KOPT-K1 (cell line): Measurements from ENCODE around the gene KDM4C.
A peak's percentile ranks its signal among the peaks of the same experiment; 100 is the strongest.

Source experiments
- H3K27ac ChIP-seq: fragments of 200-600 bp; sonication (generic); 2 replicates; pipeline ENCODE4 v1.5.1; 2016; ENCODE audit warnings: antibody characterized with exemption, mild to moderate bottlenecking, low read depth, low read length; ENCODE audit not compliant: poor library complexity, severe bottlenecking
- H3K36me3 ChIP-seq: fragments of 200-600 bp; sonication (generic); 2 replicates; pipeline ENCODE4 v1.5.1; 2017; ENCODE audit warnings: antibody characterized with exemption, mild to moderate bottlenecking, low read length, moderate library complexity; ENCODE audit not compliant: insufficient read depth
- H3K9me3 ChIP-seq: fragments of 200-600 bp; sonication (generic); 2 replicates; pipeline ENCODE4 v1.5.1; 2017; ENCODE audit warnings: antibody characterized with exemption, low read length, mild to moderate bottlenecking; ENCODE audit not compliant: insufficient read depth, poor library complexity, severe bottlenecking

Gene KDM4C

GRCh38 chr9:7137571-7137970, 379.8 kb downstream of the KDM4C start:
- H3K9me3 ChIP-seq: no peaks in the 10 kb centered on the region
- H3K27ac ChIP-seq: no peak overlapping the region
- H3K36me3 ChIP-seq: 0 out of 2 replicates have a peak, but pooled peaks cover 9% of the 10 kb centered on the region

GRCh38 chr9:7139886-7140285, 382.1 kb downstream of the KDM4C start:
- Histone ChIP-seq H3K36me3 (0 out of 2 replicates have a peak, but pooled peaks cover 9% of the 10 kb centered on the region), H3K27ac (no peak overlapping the region), H3K9me3 (no peaks in the 10 kb centered on the region)

GRCh38 chr9:7140401-7140800, 382.6 kb downstream of the KDM4C start:
- Histone ChIP-seq H3K27ac (no peak overlapping the region), H3K9me3 (no peaks in the 10 kb centered on the region), H3K36me3 (0 out of 2 replicates have a peak, but pooled peaks cover 9% of the 10 kb centered on the region)

- H3K27ac ChIP-seq: no peak overlapping the region
- H3K9me3 ChIP-seq: peaks cover 6% of the 10 kb centered on the region
- H3K36me3 ChIP-seq: 0 out of 2 replicates have a peak, but pooled peaks cover 15% of the 10 kb centered on the region
Observed at GRCh38 chr9:7143645-7144200, 385.9 kb downstream of the KDM4C start.

- 0 out of 2 replicates have a peak, but pooled peaks cover 16% of the 10 kb centered on the region for H3K36me3 ChIP-seq
- H3K9me3 ChIP-seq: peaks cover 6% of the 10 kb centered on the region
- H3K27ac ChIP-seq: no peak overlapping the region
Observed at GRCh38 chr9:7144265-7145046, 386.7 kb downstream of the KDM4C start.

- H3K27ac ChIP-seq: no peak overlapping the region
- H3K36me3 ChIP-seq: 0 out of 2 replicates have a peak, but pooled peaks cover 16% of the 10 kb centered on the region
- H3K9me3 ChIP-seq: peaks cover 6% of the 10 kb centered on the region
Observed at GRCh38 chr9:7145361-7146069, 387.7 kb downstream of the KDM4C start.

GRCh38 chr9:7146582-7146981, 388.8 kb downstream of the KDM4C start:
- H3K27ac ChIP-seq: no peak overlapping the region
- H3K9me3 ChIP-seq: peaks cover 6% of the 10 kb centered on the region
- H3K36me3 ChIP-seq: 0 out of 2 replicates have a peak, but pooled peaks cover 16% of the 10 kb centered on the region

GRCh38 chr9:7147121-7148090, 389.6 kb downstream of the KDM4C start:
- Histone ChIP-seq H3K36me3 (0 out of 2 replicates have a peak, but pooled peaks cover 16% of the 10 kb centered on the region), H3K9me3 (peaks cover 6% of the 10 kb centered on the region), H3K27ac (no peak overlapping the region)

GRCh38 chr9:7148243-7148765, 390.5 kb downstream of the KDM4C start:
- H3K27ac ChIP-seq: no peak overlapping the region

GRCh38 chr9:7149258-7149657, 391.5 kb downstream of the KDM4C start:
- Histone ChIP-seq H3K9me3 (peaks cover 6% of the 10 kb centered on the region), H3K27ac (no peak overlapping the region), H3K36me3 (0 out of 2 replicates have a peak, but pooled peaks cover 16% of the 10 kb centered on the region)

More at GRCh38 chr9:7148243-7148765, 390.5 kb downstream of the KDM4C start:
- Histone ChIP-seq H3K36me3 (0 out of 2 replicates have a peak, but pooled peaks cover 16% of the 10 kb centered on the region), H3K9me3 (peaks cover 6% of the 10 kb centered on the region)

GRCh38 chr9:7150153-7150890, 392.5 kb downstream of the KDM4C start:
- Histone ChIP-seq H3K27ac (peak overlapping the region; percentile 7), H3K36me3 (0 out of 2 replicates have a peak, but pooled peaks cover 16% of the 10 kb centered on the region)

GRCh38 chr9:7153134-7153533, 395.4 kb downstream of the KDM4C start:
- peaks cover 5% of the 10 kb centered on the region for H3K9me3 ChIP-seq
- no peak overlapping the region for H3K27ac ChIP-seq

More at GRCh38 chr9:7150153-7150890, 392.5 kb downstream of the KDM4C start:
- H3K9me3 ChIP-seq: peaks cover 6% of the 10 kb centered on the region

GRCh38 chr9:7153566-7153965, 395.8 kb downstream of the KDM4C start:
- Histone ChIP-seq H3K27ac (no peak overlapping the region), H3K36me3 (0 out of 2 replicates have a peak, but pooled peaks cover 2% of the 10 kb centered on the region)

More at GRCh38 chr9:7153134-7153533, 395.4 kb downstream of the KDM4C start:
- 0 out of 2 replicates have a peak, but pooled peaks cover 7% of the 10 kb centered on the region for H3K36me3 ChIP-seq

More at GRCh38 chr9:7153566-7153965, 395.8 kb downstream of the KDM4C start:
- peaks cover under 1% of the 10 kb centered on the region for H3K9me3 ChIP-seq
